Fibroblast of skin of left quadriceps (primary cell): ENCODE results near the gene ADAMTS2.
A peak's percentile ranks its signal among the peaks of the same experiment; 100 is the strongest.

Source experiments
- DNase-seq, 2 experiments: peaks; one replicate each; pipeline ENCODE4 v3.0.0-alpha.2; 2013; ENCODE audit warnings: low read depth in 2 of 2

Gene ADAMTS2

DNA sequence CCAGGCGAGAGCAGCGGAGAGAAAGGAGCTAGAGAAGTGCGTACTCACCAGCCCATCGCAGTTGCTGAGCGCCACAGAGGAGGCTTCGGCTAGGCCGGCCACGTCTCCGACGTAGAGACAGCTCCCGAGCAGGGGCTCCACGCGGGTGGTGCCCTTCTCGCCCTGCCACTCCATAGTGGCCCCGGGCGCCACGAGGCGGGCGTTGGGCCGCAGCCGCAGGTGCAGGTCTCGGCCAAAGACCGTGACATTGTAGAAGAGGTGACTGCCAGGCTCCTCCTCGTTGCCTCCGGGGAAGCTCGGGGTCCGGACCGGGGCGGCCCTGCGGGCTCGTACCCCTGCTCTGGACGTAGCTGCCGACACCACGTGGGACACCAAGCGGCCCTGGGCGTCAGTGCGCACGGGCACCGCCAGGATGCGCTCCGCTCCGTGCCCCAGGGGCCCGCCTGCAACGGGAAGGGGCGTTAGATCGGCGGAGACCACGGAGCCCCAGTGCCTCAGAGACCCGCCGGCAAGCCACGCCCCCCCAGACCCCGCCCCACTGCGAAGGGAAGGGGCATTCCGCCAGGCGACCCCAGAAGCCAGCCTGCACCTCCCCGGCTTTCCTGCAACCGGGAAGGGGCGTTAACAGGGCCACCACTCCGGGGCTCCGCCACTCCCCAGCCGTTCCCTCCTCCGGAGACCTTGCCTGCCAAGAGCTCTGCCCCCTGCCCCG lies 1.4 kb downstream of the ADAMTS2 start:
- no peak for DNase-seq

DNA sequence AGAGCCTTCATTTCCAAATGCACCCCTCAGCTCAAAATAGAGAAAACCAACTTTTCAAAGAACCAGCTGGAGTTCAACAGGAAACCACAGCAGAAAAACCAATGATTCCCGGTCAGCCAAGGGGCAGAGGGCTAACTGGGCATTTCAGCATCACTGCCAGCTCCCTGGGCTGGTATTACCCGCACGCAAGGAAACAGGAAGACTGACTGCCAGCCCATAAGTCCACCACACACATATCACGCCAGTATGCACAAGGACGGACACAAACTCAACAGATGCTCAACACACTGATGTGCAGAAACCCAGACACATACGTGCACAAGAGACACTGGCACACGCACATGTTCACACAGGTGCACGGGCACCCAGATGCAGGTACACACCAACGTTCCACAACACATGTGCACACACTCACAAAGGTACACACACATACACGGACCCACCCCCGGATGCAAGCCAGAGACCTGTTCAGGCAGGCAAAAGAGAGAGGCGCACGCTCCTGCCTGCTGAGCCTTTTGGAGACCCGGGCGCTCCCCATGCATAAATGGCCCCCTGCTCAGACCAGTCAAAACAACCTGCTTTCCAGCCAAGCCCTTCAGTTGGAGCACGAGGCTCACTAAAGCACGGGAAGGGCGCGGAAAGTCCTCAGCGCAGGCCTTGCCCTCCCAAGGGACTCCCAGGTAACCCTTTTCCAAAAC lies 2.1 kb downstream of the ADAMTS2 start:
- no peak for DNase-seq

- no peak for DNase-seq
Observed at GRCh38 chr5:179342577-179342976, 2.7 kb downstream of the ADAMTS2 start.

GRCh38 chr5:179340465-179340864 lies 4.8 kb downstream of the ADAMTS2 start:
- DNase-seq = no peak

DNA sequence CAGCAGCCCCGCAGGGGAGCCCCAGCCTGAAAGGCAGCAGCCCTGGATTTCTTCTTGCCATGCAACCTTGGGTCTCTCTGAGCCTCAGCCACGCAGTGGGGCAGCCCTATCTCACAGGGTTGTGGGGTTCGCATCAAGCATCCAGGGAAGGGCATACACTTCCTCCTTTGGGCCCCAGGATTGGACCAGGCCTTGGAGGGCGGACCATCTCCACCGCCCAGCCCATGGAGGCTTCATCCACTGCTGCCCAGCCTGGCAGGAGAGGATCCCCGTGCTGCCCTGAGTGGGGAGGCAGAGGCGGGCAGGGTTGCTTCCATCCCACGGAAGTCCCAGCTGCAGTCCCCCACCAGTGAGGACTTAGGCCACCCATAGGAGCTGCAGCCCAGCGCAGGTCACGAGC lies 5.3 kb downstream of the ADAMTS2 start:
- no peak for DNase-seq

DNA sequence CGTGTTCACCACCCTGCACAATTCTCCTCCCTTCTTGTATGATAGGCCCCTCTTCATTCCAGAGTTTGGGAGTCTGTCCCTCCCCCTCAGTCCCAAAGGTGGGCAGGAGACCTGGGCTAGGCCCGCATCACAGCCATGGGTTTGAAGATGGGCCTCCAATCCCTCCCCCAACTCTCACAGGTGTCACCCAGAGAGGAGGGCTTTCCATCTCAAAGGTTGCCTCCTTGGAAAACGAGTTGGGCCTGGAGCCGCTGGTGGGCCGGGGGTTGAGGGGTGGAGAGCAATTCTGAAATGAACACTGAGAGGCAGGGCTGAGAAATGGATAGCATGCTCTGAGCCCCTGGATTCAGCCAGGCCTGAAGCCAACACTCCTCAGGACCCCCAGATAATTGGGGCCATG lies 6.2 kb downstream of the ADAMTS2 start:
- DNase-seq = no peak

DNA sequence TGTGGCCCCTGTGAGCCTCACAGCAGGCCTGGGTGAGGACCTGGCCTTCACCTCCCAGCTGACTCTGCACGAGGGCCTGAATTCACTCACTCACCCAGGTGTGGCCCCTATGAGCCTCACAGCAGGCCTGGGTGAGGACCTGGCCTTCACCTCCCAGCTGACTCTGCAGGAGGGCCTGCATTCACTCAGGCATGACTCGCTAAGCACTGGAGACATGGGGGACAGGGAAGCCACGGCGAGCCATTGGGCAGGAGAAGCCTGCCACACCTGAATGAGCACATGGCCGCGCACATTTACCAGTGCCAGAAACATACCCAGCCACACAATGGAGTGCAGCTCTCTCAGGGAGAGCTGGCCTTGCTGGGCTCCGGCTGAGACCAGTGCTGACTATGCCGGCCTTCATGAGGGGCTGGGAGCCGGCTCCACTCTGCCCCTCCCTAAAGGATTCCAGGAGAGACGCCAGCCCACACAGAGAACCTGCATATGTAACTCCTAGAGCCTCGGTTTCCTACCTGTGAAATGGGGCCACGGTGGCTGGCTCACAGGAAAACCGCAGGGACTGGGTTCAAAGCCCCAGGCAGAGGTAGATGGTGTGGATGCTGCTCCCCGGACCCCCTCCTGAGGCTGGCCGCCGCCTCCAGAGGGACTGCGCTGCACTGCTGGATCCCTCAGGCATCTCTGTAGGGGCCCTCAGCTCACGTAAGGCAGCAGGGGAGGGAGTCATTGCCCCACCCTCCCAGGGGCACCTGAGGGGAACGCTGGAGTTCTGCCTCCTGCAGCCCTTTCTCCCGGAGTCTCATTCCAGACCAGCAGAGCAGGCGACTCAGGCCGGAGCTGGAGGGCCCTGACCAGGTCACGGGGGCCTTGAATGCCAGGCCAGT lies 7.2 kb downstream of the ADAMTS2 start:
- DNase-seq = no peak

DNA sequence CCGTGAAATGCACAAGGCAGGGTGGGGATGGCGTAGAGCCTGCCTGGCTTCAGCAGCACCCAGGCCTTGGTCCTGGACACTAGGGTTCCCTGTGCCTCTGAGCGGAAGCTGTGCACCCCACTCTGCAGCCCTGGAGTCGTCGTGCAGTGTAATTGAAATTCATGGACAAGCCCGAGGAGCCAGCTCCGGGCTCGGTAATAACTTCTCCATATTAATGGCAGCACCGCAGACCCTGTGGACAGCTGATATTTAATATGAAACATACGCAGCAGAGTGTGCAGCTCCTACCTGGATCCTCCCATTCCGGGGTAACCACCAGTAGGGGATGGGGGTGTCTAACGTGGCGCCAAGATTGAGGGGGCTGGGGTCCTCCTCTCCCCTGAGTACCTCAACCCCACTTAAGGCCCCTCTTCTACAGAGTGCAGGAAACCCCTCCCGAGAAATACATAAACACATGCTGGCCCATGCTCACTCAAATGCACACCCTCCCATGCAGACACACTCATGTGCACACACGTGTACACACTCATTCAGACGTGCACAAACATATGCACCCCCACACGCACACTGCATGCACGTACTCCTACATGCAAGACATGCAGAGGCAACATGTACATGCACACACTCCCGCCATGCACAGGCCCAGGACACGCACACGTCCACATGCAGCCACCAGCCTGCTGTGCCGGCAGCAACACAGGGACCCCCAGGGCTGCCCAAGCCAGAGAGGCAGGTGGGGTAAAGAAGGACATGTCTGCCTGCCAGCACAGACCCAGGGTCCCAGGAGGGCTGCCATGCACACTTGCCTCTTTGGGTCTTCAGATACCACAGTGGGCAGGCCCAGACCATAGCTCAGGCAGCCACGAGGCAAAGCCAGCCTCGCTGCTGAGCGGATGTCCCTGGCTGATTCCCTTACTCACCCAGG lies 8.1 kb downstream of the ADAMTS2 start:
- DNase-seq = no peak

DNA sequence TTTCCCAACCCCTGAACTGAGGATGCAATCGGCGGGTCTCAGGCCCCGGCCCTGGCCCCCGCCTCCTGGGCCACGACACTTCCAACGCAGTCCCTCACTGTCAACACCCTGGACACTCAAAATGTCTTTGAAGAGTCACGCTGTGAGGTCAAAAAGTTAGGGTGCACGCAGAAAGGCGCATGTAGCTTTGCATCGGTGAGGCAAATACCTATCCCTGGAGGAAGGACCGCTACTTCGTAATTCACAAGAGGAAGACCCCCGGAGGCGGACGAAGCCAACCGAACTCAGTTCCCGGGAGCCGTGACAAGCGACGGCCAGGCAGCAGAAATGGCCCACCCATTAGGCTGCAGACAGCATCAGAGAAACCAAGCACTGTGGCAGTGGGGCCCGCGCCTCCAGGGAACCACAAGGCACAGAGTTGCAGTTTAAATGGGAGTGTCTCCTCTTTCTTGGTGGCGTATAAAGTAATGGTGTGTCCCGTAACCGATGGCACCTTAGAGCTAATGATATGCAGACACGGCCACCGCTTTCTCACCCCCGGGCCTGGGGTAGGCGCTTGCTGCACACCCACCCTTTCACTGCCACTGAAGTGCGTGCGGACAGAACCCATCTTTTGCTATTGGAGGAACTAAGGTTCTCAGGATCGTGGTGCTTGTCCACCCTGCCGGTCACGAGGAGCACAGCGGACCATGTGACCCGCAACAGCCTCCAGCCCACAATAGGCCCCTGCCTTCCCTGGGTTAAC lies 9.0 kb downstream of the ADAMTS2 start:
- DNase-seq = no peak

DNA sequence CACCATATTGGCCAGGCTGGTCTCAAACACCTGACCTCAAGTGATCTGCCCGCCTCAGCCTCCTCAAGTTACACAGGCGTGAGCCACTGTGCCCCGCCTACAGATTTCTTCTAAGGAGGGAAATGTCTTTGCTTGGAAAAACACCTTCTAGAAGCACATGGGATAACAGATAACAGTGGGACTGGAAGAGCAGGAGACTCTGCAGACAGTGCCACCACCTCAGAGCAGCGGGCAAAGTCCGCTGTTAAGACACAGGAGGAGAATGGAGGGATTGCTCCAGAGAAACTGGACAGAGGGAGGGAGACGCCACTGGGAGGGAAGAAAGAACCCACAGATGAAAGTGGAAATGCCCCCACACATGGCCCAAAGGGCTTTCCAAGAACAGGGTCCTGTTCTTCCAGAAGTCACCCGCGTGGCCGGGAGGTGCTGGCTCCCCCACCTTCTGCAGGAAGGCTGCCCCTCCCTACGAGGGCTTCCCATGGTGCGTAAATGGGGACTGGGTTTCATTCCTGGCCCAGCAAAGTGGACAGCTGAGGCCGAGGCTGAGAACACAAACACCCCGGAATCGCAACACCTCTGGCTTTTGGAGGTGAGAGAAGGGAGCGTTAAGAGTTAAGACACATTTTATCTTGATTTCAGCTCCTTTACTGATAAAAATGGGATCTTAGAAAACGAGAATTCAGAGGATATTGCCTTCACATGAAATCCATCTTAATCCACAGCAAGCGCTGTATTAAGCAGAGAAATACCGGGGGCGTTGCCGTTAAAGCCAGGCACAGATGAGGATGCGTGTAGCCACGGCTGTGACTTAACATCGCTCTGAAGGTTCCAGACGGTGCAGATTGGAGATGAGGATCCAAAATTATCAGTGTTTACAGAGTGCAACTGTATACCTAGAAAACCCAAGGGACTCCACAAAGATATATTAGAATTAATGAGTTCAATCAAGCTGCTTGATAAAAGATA lies 11.2 kb downstream of the ADAMTS2 start:
- DNase-seq = no peak

GRCh38 chr5:179332741-179333290 lies 12.4 kb downstream of the ADAMTS2 start:
- DNase-seq = no peak

- no peak for DNase-seq
Observed at GRCh38 chr5:179331591-179332375, 13.5 kb downstream of the ADAMTS2 start.

DNA sequence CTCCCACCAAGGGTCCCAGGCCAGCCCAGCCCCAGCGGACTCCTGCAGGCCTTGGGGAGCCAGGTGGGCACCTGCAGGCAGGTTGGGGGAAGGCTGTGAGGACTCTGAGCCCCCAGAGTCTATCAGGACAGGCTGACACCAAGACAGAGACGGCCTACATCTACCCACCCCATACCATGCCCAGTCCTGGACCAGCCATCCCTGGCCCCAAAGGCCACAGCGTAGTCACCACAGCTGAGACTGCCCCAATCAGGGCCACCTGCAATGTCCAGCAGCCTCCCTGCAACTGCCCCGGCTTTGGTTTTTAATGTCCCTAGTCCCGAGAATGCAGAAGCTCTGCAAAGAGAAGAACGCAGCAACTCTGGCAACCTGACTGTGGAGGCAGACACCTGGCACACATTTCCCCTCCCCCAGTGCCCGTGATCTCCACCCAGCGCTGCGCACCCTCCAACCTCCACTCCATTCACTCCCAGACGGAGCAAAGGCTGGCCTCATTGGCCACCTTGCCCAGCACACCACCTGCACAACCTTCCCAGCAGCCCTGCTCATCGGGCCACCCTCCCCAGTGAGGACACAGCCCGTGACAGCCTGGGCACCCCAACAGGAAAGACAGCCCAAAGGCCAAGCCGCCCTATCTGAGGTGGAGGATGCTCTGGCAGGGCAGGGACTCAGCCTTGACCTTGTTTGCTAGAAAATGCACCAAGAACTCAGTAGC lies 14.9 kb downstream of the ADAMTS2 start:
- no peak for DNase-seq

- DNase-seq = no peak
Observed at GRCh38 chr5:179328291-179328690, 17.0 kb downstream of the ADAMTS2 start.

- no peak for DNase-seq
Observed at GRCh38 chr5:179327021-179327735, 18.1 kb downstream of the ADAMTS2 start.

DNA sequence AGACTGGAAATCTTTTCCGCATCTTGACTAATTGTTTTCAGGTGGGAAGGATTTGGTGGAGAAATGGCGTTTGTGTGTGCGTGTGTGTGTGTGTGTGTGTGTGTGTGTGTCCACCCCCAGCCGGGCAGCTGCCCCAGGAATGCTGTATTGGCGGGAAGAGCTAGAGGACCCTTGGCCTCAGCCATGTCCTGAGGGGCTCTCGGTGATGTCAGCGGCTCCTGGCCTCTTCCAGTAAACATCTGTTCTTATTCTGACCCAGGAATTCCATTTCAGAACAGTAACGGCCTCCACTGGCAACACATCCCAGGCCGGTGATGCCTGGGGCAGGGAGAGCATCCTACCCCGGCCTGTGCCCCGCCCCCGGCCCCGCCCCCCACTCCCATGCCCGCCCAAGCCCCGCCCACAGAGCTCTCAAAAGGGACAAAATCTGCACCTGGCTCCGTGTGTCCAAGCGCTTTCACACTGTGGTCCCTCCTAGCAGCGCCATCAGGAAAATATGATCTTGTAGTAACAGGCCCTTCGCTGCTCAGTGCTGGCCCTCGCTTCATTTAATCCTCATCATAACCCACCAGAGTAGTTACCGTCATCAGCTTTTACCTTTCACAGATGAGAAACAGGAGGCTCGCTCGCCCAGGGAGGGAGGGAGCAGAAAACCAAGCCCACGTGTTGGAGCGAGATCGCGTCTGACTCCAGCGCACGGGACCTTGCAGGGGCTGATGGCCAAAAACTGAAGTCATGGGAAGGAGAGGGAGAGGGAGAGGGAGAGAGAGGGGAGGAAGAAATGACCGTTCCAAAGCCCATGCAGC lies 18.9 kb downstream of the ADAMTS2 start:
- DNase-seq = peak; percentile 56 to 61
